GM03348 (cell line): ENCODE data around the gene CMIP.

Experiments
- DNase-seq: peaks from one replicate; pipeline ENCODE4 v3.0.0; 2012; ENCODE audit warnings: low spot score

Gene CMIP

DNA sequence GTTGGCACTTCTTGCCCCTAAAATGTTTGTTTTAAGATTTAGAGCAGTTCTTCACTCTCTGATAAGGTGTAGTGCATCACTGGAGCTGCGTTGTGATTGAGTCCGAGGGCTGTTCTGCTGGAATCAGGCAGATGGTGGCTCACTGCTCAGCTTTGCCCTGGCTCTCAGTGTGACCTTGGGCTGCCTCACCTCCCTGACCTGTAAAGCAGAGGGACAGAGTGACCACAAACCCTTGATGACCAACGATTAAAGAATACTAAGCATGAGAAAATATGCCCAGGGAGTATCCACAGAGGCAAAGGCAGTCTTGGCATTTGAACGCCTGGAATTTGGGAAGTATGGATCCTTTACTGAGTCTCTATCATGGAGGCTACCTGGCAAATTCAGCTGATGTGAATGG is 18.1 kb downstream of the CMIP start:
- no peak for DNase-seq

DNA sequence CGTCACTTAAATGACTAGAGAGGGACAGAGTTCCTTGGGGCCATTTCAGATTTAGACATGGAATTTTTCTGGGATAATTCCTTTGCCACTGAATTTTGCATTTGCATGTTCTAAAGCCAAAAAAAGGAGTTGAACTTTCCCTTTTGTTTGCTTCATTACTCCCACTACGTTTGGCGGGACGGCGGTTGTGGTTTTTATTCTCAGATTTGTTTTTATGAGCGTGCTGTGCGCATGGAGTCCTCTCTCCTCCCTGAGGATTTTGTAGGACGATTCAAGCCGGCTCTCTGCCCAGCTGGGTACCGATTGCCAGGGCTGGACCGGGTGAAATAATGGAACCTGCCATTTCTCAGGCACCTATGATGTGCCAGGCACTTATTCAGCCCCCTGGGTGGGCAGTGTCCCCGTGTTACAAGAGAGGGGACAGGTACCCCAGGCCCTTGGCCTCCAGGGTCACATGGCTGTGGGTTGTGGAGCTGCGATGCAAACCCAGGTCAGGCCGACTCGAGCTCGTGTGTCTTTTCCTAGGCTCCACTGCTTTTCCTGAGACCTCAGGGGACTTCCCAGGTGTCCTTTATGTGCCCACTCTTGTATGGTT is 18.8 kb downstream of the CMIP start:
- no peak for DNase-seq

DNA sequence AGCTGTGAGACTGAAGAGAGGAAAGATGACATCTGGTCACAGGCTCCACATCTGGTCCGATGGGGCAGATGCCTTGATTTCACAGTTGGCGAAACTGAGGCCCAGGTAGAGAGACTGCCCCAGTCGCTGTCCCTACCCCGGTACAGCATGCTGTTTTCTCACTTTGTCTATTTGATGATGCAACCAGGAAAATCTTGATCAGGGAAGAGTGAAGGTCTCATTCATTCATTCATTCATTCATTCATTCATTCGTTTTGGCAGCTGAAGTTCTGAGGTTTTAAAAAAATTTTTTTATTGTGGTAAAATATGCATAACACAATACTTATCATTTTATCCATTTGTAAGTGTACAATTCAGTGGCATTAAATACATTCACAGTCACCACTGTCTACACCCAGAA is 19.7 kb downstream of the CMIP start:
- no peak for DNase-seq

DNA sequence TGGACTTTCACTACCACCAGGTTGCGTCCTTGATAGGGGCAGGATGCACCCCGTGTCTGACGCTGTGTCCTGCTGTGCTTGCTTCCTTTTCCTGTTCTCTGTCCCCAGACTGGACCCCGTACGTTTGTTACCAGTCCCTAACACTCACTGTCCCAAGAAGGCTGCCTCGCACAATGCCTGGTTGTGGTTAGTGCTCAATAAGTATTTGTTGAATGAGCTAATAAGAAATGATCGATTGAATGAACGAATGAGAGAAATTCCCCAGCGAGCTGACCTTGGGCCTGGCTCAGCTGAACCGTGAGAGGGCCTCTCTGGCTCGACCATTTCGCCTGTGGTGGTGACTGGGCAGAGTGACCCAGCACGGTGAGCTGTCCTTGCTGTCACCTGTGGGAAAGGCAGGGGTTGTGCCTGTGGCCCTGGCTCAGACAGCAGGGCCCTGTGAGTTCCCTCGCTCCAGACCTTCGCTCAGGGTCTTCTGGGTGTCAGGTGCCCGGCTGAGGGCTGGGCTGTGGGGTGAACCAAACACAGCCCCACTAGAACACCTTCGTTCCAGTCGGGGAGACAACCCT is 20.9 kb downstream of the CMIP start:
- no peak for DNase-seq

DNA sequence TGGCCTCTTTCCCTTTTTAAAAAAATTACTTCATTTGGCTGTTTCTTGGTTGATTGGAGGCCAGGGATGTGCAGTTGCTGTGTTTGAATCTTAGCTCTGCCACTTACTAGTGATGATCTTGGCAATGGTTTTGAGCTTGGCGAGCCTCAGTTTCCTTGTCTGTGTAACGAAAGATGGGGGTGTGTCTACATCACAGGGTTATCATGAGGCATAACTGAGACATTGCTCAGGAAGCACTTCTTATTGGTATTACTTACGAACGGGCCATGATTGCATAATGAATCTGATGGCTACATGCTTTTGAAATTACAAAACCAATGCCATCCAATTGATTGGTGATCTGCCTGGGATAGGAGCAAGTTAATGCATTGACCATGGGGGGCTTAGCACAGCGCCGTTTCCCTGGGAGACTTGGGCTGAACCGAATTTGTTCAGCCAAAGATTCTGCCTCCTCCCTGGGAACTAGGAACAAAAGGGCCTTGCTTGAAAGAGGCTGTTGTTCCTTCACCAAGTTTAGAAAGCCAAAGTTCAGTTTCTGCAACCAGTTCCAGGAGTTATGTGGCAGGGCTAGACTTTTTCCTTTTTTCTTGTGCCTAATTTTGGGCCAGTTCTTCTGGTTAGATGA is 21.9 kb downstream of the CMIP start:
- peak; percentile 54 for DNase-seq

DNA sequence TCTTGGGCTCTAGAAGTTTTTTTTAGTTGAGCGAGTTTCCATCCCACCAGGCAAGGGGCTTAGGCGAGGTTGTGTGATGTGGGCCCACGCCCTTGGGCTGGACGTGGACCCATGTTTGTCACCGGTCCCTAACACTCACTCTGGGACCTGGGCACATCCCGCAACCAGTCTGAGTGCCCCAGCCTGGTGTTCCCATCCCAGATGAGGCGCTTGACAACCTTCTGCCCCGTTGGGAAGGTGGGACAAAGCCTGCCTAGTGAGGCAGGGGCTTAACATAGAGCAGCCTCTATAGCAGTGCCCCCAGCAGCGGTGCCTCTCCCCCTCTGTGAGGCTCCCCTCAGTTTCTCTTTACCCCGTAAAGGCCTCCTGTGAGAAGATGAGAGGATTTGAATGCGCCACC is 22.5 kb downstream of the CMIP start:
- no peak for DNase-seq

DNA sequence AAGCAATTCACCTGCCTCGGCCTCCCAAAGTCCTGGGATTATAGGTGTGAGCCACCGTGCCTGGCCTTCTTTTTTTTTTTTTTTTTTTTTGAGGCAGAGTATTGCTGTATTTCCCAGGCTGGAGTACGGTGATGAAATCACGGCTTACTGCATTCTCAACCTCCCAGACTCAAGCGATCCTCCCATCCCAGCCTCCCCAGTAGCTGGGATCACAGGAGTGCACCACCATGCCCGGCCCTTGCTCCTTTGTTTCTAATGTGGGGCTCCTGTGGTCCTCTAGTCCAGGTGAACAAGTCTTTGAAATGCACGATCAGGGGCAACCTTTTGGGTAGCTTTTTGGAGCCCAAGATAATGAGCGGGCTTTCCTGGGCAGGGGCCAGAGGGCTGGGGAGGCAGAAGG is 23.2 kb downstream of the CMIP start:
- DNase-seq: no peak

DNA sequence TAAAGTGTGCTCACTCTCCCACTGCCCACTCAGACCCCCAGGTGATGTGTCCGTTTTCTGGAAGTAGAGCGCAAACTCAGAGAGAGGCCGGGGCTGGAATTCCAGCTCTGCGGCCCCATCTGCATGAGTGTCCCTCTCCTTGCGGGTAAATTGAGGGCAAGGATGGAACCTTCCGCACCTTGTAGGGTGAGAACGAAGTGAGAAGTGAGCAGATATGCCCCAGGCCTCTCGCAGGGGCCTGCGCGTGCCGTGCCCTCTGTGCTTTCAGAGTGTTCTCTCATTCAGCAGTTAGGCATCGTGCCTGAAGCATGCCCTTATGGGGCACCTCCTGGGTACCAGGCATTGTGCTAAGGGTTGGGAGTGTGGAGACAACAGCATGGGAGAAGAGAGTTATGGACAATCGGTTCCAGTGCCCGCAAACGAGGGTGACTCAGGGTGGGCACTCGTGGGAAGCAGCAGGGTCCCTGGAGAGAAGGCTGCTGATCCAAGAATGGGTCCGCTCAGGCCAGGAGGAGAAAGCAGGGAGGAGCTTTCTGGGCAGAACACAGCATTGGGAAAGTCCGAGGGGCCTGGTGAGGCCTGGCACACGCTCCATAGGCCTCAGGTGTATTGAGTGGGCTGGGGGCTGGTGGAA is 23.8 kb downstream of the CMIP start:
- DNase-seq: no peak

DNA sequence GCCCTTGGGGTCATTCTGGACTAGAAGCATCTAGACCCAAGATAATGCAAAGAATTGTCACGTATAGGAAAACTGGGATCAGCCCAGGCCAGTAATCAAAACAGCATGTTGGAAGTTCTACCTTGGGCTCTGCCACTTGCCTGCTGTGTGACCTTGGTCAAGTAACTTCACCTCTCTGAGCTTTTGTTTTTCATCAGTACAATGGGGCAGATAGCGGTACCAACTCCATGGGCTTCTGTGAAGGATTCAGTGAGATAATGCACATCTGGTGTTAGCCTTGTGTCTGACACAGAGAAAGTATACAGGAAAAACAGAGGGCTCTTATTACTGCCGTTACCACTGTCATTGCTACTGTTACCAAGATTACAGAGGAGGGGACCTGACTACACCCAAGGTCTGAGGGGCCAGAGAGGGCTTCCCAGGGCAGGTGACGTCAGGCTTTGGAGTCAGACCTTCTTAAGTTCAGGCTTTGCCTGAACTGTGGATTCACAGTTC is 24.6 kb downstream of the CMIP start:
- DNase-seq: no peak

DNA sequence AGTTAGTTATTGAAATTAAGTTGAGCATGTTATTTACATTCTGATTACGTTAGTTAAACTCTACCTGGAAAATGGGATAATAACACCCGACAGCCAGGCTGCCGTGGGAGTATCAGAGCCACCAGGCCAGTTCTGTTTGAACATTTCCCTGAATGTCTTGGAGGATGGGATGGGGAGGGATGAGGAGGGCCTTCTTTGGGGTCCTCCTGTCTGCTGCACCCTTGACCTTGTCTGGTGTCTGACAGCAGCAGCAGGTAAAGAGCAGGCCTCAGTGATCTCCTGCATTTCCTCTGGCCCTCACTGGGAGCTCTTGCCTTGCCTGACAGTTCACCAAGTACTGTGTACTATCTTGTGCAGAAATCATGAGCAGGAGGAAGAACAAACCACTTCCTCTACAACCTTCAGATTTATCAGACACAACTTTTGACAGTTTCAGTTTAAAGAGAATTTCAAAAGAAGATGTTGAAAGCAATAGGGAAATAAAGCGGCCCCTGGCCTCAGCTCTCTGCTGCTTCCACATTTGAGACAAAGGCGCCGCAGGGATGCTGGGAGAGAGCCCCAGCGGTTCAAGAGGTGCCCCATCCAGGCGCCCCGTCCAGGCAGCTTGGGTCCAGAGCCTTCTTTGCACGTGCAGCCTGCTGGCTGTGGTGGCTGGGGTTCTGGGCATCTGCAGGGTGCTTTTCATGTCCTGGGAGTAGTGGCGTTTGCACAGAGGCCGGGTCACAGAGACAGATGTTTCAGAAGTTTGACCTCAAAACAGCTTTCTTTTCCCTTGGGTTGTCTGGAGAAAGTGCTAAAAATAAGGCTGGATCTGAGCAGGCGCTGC is 25.3 kb downstream of the CMIP start:
- no peak for DNase-seq

DNA sequence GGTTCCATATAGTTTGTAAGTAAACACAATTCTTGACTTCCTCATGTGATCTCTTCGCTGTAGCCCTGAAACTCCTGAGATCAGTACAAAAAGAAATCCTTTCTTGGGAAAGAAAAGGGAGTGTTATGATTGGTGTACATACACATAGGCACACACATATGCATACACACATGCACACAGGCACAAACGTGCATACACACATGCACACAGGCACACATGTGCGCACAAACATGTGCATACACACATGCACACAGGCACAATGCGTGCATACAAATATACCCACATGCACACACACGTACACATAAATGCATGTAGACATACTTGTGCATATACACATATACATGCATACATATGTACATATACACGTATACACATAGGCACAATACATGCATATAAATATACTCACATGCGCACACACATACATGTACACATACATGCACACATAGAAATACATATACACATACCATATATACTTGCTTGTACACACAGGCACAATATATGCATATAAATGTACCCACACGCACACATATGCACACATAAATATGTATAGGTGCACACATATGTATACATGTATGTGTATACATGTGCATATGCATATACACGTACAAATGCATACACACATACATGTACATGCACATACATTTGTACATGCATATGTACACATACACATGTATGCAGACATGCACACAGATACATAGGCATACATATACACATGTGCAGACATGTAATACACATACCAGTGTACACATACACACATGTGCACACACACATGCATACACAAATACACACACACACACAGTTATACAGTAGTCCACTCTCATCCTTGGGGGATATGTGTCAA is 26.4 kb downstream of the CMIP start:
- DNase-seq: no peak

DNA sequence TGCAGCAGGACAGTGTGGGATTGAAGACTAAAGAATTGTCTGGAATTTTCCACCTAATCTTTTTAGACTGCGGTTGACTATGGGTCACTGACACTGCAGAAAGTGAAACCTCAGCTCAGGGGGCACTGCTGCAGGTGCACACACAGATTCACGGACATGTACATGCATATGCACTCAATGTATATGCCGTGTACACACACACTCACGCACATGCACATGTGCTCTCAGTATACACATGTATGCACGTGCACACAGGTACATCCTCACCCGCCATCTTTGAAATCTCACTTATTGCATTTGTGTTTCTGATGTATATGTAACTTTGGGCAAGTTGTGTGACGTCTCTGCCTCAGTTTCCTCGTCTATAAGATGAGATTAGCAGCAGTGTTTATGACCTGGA is 27.3 kb downstream of the CMIP start:
- DNase-seq: no peak

DNA sequence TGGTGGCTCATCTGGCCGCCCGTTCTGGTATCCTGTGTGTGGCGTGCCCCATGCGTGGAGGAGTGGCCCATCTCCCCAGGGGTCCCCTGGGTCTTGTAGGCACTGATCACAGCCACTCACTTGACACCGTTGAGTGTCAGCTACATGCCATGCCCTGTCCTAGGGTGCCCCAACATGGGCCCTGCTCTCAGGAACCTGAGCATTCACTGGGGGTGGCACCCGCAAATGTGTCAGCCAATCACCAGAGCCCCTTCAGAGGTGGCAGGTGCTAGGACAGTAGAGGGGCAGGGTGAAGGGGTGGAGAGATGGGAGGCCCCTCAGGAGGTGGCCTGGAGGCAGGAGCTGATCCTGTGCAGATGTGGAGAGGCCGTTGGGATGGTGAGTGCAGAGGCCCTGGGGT is 27.8 kb downstream of the CMIP start:
- DNase-seq: no peak

DNA sequence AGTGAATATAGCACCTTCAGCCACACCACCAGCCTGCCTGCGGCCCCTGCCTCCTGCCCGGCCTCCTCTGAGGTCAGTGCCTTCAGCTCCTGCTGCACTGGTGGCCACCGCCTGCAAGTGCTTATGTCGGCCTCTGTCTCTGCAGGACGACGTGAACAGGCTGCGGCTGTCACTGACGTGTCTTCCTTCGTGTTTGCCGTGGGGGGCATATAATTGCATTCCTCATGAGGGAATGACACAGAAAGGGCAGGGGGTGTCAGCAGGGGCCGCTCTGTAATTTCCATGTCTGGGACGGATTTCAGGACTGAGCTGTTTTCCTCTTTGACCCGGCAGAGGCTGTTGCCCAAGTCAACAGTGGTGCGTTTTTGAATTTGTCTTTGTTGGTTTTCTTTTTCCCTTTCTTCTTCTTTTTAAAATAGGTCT is 28.5 kb downstream of the CMIP start:
- DNase-seq: no peak

DNA sequence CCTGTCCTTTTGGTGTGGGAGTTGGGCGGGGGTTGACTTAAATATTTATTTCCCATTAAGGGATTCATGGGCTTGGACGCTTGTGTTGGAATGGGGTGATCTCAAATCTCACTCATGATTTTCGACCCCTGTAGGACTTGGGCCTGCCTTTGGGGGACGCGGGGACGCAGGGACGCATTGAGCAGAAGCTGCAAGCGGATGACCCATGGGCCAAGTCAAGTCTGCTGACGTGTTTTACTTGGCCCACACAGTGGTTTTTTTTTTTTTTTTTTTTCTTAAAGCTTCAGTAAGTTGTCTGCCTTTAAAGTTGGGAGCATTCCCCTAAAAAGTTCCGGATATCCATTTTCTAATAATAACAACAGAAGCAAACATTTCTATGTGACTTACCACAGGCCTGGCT is 28.9 kb downstream of the CMIP start:
- DNase-seq: no peak

DNA sequence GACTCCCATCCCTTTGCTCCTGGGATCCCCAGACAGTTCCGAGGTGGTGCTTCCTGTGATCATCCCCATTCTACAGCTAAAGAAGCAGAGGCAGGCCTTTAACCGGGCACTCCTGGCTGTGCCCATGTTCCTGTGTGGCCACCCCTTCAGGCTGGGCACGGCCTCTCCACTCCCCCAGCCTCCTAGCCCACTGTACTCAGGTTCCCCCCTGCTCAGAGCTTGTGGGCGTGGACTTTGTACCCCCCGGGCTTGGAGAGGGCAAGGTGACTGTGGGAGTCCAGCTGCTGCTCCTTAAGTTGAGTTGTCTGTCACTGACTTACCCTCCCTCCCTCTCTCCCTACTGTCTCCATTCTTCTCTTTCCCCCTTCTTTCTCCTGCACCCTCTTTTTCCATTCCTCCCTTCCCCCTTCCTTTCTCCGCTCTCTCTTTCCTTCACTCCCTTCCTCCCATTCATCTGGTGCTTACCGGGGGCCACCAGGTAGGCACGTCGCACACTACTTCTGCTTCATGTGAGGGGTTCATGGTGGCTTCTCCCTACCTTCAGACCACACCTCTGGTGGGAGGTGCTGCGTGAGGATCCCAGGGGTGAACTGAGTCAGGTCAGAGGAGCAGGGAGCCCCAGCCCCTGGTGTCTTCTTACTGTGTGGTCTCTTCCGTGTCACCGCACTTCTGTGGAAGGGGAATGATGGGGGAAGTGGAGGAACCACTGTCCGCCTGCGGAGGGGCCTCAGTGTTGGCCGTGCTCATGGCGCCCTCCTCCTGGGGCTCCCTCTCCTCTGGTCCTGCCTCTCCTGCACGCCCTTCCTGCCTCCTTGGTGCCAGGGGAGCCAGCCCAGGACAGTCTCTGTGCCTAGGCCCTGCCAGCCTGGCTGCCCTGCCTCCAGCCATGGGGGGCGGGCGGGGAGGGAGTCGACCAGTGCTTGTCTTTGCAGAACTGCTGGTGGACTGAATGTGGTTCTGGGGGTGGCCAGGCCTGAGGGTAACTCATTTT is 29.7 kb downstream of the CMIP start:
- no peak for DNase-seq

DNA sequence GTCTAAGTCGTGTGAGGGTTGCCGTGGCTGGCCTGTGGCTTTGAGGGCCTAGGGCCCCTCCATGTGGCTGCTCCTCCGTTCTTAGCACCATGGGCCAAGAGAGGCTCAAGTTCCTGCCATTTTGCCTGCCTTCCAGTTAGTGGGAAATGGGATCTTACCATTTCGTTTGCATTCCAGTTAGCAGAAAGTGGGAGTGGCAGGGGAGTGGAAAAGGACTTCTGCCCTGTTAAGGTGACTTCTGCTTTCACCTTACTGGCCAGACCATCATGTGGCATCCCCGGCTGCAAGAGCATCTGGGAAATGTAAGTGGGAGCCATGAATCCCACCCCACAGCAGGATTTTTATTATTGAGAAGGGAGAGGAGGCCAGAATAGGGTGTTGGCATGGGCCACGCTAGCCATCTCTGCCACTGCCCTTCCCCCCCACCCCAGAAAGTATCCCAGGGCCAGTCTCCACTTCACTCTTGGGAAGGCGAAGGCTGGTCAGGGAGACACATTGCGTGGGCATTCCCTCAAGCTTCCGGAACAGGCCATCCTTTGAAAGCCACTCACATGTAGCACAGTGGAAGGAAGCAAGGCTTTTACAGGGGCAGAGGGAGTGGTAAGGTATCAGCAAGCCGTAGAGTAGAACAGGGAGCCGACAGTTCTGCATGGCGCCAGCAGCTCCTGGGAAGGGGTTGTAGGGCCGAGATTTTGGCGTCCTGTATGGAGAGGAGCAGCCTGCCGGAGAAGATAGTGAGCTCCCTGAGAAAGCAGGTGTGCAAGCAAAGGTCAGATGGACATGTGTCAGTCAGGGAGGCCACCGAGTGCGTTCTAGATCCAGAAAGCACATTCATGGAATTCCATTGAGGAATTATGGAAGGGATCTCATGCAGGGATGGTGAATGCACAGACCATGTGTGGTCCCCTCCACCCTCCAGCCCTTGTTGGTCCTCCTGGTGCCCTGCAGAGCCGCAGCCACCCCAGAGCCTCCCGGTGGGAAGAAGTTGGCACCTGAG is 33.4 kb downstream of the CMIP start:
- DNase-seq: no peak

DNA sequence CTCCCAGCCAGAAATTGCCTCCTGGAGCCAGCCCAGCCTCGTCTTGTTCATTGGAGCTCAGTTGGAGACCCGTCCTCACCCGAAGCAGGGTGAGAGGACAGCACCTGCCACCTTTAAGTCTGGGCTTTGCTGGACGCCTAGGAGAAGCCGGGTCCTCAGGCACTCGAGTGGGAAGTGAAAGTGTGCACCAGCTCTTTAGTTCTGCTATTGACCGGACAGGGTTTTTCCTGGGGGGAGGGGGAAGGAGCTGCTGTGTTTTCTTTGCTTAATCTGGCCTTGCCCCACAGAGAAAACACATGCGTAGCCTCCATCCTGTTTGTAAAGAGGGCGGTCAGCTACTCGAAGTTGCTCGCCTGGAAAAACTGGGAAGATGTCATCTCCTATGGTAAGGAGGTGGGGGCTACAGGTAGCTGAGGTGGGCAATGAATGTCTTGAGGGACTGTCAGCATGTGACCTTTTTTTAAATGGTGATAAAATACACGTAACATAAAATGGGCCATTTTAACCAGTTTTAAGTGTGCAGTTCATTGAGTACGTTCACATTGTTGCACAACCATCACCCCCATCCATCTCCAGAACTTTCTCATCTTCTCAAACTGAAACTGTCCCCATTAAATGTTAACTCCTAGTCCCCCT is 34.4 kb downstream of the CMIP start:
- DNase-seq: no peak
